RWPE2 (cell line): ENCODE data around the gene DET1.

Source experiments
- ATAC-seq: fragments of 200-7000 bp; cut with Tn5 transposase; 3 replicates; pipeline ENCODE4 v1.9.1; 2021; ENCODE audit warnings: low read depth
- DNase-seq: peaks from one replicate; pipeline ENCODE4 v3.0.0-alpha.2; 2020; ENCODE audit warnings: low spot score
- H3K27ac ChIP-seq: fragments of 450-650 bp; 2 replicates; pipeline ENCODE4 v1.5.1; 2017; ENCODE audit warnings: mild to moderate bottlenecking; ENCODE audit not compliant: poor library complexity, severe bottlenecking
- H3K27me3 ChIP-seq: fragments of 250-450 bp; sonication (Bioruptor Pico); 2 replicates; pipeline ENCODE4 v1.5.1; 2021; ENCODE audit warnings: mild to moderate bottlenecking, moderate library complexity; ENCODE audit not compliant: insufficient read depth, poor library complexity, severe bottlenecking
- H3K36me3 ChIP-seq: fragments of 250-450 bp; sonication (Bioruptor Pico); 2 replicates; pipeline ENCODE4 v1.5.1; 2020; ENCODE audit warnings: low read depth, mild to moderate bottlenecking, moderate library complexity
- H3K4me1 ChIP-seq: fragments of 250-450 bp; sonication (Bioruptor Pico); 2 replicates; pipeline ENCODE4 v1.5.1; 2021; ENCODE audit warnings: mild to moderate bottlenecking, moderate library complexity; ENCODE audit not compliant: insufficient read depth, poor library complexity, severe bottlenecking
- H3K4me3 ChIP-seq: fragments of 250-450 bp; sonication (Bioruptor Pico); 2 replicates; pipeline ENCODE4 v1.5.1; 2021; ENCODE audit warnings: mild to moderate bottlenecking, moderate library complexity; ENCODE audit not compliant: severe bottlenecking
- H3K9me3 ChIP-seq: fragments of 250-450 bp; sonication (Bioruptor Pico); 2 replicates; pipeline ENCODE4 v1.5.1; 2021; ENCODE audit warnings: mild to moderate bottlenecking, moderate library complexity; ENCODE audit not compliant: severe bottlenecking
- CTCF ChIP-seq: fragments of 450-650 bp; IDR thresholded peaks from one replicate; pipeline ENCODE4 v1.5.1; 2017; ENCODE audit warnings: mild to moderate bottlenecking, moderate library complexity; ENCODE audit not compliant: poor library complexity, severe bottlenecking

Gene DET1

DNA sequence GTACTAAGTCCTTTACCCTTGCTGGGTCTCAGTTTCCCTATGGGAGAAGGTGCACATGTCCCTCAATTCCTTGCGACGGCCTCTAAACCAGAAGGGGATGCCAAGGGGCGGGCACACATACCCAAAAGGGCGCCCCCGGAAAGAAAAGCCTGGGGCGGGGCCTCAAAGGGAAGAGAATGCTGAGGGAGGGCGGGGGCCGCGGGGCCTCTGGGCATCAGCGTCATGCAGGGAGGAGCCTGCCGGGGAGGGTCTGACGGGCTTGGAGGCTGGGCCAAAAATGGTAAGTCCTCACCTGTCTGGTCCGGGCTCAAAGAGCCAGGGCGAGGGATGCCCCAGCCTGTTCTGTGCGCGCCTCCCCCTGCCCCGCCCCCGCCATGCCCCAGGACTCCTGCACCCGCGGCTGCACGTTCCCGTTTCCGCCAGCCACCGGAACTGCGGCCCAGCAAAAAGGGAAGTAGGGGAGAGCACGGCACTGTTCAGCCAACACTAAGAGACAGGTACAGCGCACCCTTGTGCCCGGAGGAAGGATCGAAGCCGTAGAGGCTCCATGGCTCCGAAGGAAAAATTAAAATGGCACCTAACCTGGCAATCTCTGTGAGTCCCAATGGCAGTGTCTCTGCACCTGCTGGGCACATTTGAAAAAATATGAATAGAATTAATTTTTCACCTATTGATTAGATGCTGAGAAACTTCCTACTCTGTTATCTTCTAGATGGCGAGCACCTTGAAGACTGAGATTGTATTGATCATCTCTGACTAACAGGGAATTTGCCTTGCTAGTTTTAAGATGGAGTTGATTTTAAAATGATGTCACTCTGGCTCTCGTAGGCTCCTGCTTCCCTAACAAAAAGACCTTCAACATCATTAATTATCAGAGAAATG lies at the start of gene DET1:
TSS of gene DET1 (minus strand) at position 434 of the 882 bp plus-strand sequence. CDS start 14,976 bp downstream, outside the sequence.
- peaks cover 4% of the 10 kb centered on the region for H3K4me1 ChIP-seq
- ATAC-seq, result peak; percentile 98
- TF ChIP-seq CTCF, result peak; percentile 99
- DNase-seq, result peak; percentile 100
- no peaks in the 10 kb centered on the region for H3K27me3 ChIP-seq
- H3K9me3 ChIP-seq, result no peaks in the 10 kb centered on the region
- H3K27ac ChIP-seq, result peak within 1 kb of the TSS; percentile 56
- H3K36me3 ChIP-seq, result no peaks in the 10 kb centered on the region
- peak within 1 kb of the TSS; percentile 58 for H3K4me3 ChIP-seq

DNA sequence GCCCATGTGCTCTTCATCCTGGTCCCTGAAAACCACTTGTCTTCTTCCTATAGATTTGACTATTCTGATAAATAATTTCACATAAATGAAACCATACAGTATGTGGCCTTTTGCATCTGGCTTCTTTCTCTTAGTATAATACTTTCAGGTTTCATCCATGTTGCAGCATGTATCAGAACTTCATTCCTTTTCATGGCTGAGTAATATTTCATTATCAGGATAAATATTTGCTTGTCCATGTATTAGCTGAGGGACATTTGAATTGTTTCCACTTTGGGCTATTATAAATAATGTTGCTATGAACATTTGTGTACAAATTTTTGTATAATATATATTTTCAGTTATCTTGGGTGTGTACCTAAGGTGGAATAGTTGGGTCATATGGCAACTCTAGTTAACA lies 44.9 kb upstream of the DET1 start:
- TF ChIP-seq CTCF, result no peak
- no peak for DNase-seq
- no peaks in the 10 kb centered on the region for H3K9me3 ChIP-seq
- H3K27me3 ChIP-seq, result peaks cover 11% of the 10 kb centered on the region
- H3K4me3 ChIP-seq, result no peak overlapping the region
- no peaks in the 10 kb centered on the region for H3K36me3 ChIP-seq
- H3K4me1 ChIP-seq, result peaks cover 17% of the 10 kb centered on the region
- H3K27ac ChIP-seq, result no peak overlapping the region
- ATAC-seq, result no peak

DNA sequence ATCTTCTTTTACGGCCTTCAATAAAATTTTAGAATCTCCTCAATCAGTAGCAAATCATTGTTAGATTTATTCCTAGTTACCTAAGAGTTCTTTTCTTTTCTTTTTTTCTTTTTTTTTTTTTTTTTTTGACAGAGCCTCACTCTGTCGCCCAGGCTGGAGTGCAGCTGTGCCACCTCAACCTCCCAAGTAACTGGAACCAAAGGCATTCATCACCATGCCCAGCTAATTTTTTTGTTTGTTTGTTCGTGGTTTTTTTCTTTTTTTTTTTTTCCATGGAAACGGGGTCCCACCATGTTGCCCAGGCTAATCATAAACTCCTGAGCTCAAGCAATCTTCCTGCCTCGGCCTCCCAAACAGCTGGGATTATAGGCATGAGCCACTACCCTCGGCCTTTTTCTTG lies 44.3 kb upstream of the DET1 start:
- no peak for ATAC-seq
- no peak for TF ChIP-seq CTCF
- H3K27ac ChIP-seq, result no peak overlapping the region
- H3K4me3 ChIP-seq, result no peak overlapping the region
- no peaks in the 10 kb centered on the region for H3K36me3 ChIP-seq
- H3K4me1 ChIP-seq, result peaks cover 17% of the 10 kb centered on the region
- H3K9me3 ChIP-seq, result no peaks in the 10 kb centered on the region
- peaks cover 11% of the 10 kb centered on the region for H3K27me3 ChIP-seq
- no peak for DNase-seq

DNA sequence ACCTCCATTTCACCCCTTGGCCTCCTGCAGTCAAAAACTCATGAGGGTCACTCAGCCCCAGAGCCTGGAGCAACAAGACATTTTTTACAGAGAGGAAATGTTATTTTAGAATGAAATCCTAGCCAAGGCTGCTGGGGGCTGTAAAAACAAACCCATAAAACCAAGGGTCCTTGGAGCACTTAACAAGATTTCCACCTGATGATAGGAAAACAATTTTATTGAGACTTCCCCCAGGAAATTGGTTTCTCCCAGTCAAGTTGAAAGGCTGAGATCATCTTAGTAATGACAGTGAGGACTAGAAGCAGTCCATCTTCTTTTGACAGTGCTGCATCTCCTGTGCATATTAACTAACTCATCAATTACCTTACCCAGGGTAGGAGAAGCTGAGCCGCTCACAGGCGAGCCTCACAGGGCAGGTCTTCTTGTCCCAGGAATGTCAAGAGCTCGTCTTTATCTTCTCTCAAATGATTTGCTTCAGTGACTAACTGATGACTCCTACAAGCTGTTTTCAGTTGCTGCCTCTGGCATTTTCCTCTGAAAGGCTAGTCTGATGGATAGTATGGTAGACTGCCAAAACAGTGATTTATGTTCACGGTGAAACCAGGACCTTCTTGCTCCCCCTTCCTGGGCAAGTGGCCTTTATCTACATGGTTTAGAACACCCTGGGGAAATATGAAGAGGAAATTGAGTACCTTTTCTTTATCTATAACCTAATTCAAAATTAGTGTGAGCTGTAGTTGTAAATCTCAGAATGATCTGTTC lies 40.1 kb upstream of the DET1 start:
- DNase-seq (no peak), ATAC-seq (peak; percentile 98)
- Histone ChIP-seq H3K9me3 (no peaks in the 10 kb centered on the region), H3K4me1 (peaks cover 12% of the 10 kb centered on the region), H3K27ac (no peak overlapping the region), H3K27me3 (peaks cover 11% of the 10 kb centered on the region), H3K36me3 (no peaks in the 10 kb centered on the region), H3K4me3 (no peak overlapping the region)
- TF ChIP-seq CTCF, result no peak

DNA sequence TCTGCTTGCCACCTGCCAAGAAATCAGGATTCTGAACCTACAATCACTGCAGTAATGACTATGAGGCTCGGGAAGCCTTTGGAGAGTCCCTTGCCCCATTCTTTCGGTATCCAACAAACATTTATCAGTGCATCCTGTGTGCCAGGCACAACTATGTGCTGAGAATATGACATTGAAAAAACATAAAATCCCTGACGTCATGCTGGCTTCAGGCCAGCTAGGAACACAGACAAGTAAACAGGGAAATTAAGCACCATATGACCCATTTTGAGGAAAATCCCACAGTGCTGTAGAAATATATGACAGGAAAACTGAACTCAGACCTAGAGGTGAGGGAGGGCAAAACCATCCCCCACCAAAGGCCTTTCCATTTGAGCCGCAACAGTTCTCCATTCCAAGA lies 34.1 kb upstream of the DET1 start:
- Histone ChIP-seq H3K4me3 (no peak overlapping the region), H3K4me1 (no peaks in the 10 kb centered on the region), H3K36me3 (no peaks in the 10 kb centered on the region), H3K27ac (no peak overlapping the region), H3K9me3 (no peaks in the 10 kb centered on the region), H3K27me3 (peaks cover 6% of the 10 kb centered on the region)
- ATAC-seq (no peak), DNase-seq (no peak)
- TF ChIP-seq CTCF, result no peak
